ENCODE data around the gene SLC13A5.

GRCh38 chr17:6721744-6722143 lies 8.6 kb upstream of the SLC13A5 start:
- no peak for TF ChIP-seq POLR2A (IDR thresholded peaks at IDR 0.05; ENCODE audit: low read depth, low read length)
- no peak for TF ChIP-seq POLR2AphosphoS5 (IDR thresholded peaks at IDR 0.05; ENCODE audit: low read depth, low read length)

Measured in GM12892 (cell line).